ENCODE data around the gene C13orf42.

C13orf42 gene

GRCh38 chr13:51065372-51066090, 45.5 kb downstream of the C13orf42 start:
- ATAC-seq (no peak), DNase-seq (no peak)

GRCh38 chr13:51064753-51065152, 46.3 kb downstream of the C13orf42 start:
- no peak for ATAC-seq
- DNase-seq = no peak

- DNase-seq (no peak), ATAC-seq (no peak)
Observed at GRCh38 chr13:51063909-51064308, 47.2 kb downstream of the C13orf42 start.

GRCh38 chr13:51058461-51059167, 52.5 kb downstream of the C13orf42 start:
- no peak for DNase-seq
- ATAC-seq = no peak

GRCh38 chr13:51057906-51058305, 53.2 kb downstream of the C13orf42 start:
- ATAC-seq (no peak), DNase-seq (no peak)

- no peak for ATAC-seq
- DNase-seq = no peak
Observed at GRCh38 chr13:51057001-51057400, 54.1 kb downstream of the C13orf42 start.

GRCh38 chr13:51052581-51052980, 58.5 kb downstream of the C13orf42 start:
- no peak for DNase-seq
- ATAC-seq = no peak

GRCh38 chr13:51050021-51050830, 60.8 kb downstream of the C13orf42 start:
- no peak for ATAC-seq
- DNase-seq = no peak

GRCh38 chr13:51048616-51049015, 62.5 kb downstream of the C13orf42 start:
- ATAC-seq = no peak
- no peak for DNase-seq

GRCh38 chr13:51048166-51048461, 63.0 kb downstream of the C13orf42 start:
- no peak for ATAC-seq

GRCh38 chr13:51047434-51048165, 63.5 kb downstream of the C13orf42 start:
- DNase-seq (no peak), ATAC-seq (no peak)

More at GRCh38 chr13:51048166-51048461, 63.0 kb downstream of the C13orf42 start:
- DNase-seq = no peak

- ATAC-seq (no peak), DNase-seq (no peak)
Observed at GRCh38 chr13:51045451-51045850, 65.6 kb downstream of the C13orf42 start.

- ATAC-seq (no peak), DNase-seq (no peak)
Observed at GRCh38 chr13:51044023-51044665, 66.9 kb downstream of the C13orf42 start.

- DNase-seq (no peak), ATAC-seq (no peak)
Observed at GRCh38 chr13:51043310-51043709, 67.8 kb downstream of the C13orf42 start.

GRCh38 chr13:51041710-51042109, 69.4 kb downstream of the C13orf42 start:
- DNase-seq (no peak), ATAC-seq (no peak)

GRCh38 chr13:51041126-51041525, 69.9 kb downstream of the C13orf42 start:
- ATAC-seq = no peak
- no peak for DNase-seq

GRCh38 chr13:51040431-51040830, 70.6 kb downstream of the C13orf42 start:
- DNase-seq = no peak
- ATAC-seq = no peak

- no peak for ATAC-seq
- DNase-seq = no peak
Observed at GRCh38 chr13:51036418-51036817, 74.7 kb downstream of the C13orf42 start.

GRCh38 chr13:51035978-51036377, 75.1 kb downstream of the C13orf42 start:
- DNase-seq (no peak), ATAC-seq (no peak)

- DNase-seq (no peak), ATAC-seq (no peak)
Observed at GRCh38 chr13:51035469-51035868, 75.6 kb downstream of the C13orf42 start.

- ATAC-seq (no peak), DNase-seq (no peak)
Observed at GRCh38 chr13:51034906-51035305, 76.2 kb downstream of the C13orf42 start.
